Nasal cavity respiratory epithelium epithelial cell of viscerocranial mucosa (primary cell): Measurements from ENCODE around the gene PCDHGA10. TPM values are rescaled to one million over a fixed set of nuclear protein-coding genes. Genes with fewer than 3 reads are reported as not detected.

ENCODE experiments used
- total RNA-seq: library from RNA; depleted of rRNA; stranded (reverse); fragments of >200 nt; gene quantifications from 2 replicates; pipeline ENCODE4 v1.2.3, GENCODE V29; 2014

Gene PCDHGA10
- total RNA-seq, 1 donor from 2014 or later: 7.5 TPM

Other genes with a start within 250 kb of the PCDHGA10 start
- gene PCDHB7, start 240.3 kb upstream of the PCDHGA10 start, total RNA-seq: 0.07 TPM in 1 of 2 replicates, not detected in the other
- 0.57 TPM in 1 of 2 replicates, not detected in the other for gene PCDHB8, start 235.2 kb upstream of the PCDHGA10 start, total RNA-seq
- 0.07 TPM in 1 of 2 replicates, not detected in the other for gene PCDHB16, start 230.6 kb upstream of the PCDHGA10 start, total RNA-seq
- under 0.01 and 0.14 TPM in 2 replicates for gene PCDHB9, start 225.8 kb upstream of the PCDHGA10 start, total RNA-seq
- gene PCDHB10, start 220.6 kb upstream of the PCDHGA10 start, total RNA-seq: under 0.01 and 0.57 TPM in 2 replicates
- 0.34 and 0.85 TPM in 2 replicates for gene PCDHB11, start 213.4 kb upstream of the PCDHGA10 start, total RNA-seq
- under 0.01 and 0.28 TPM in 2 replicates for gene PCDHB12, start 204.3 kb upstream of the PCDHGA10 start, total RNA-seq
- gene PCDHB13, start 199.1 kb upstream of the PCDHGA10 start, total RNA-seq: under 0.01 and 0.64 TPM in 2 replicates
- 0.34 and 1.7 TPM in 2 replicates for gene PCDHB14, start 189.6 kb upstream of the PCDHGA10 start, total RNA-seq
- gene PCDHB15, start 167.6 kb upstream of the PCDHGA10 start, total RNA-seq: 0.34 and 0.50 TPM in 2 replicates
- gene SLC25A2, start 108.9 kb upstream of the PCDHGA10 start, total RNA-seq: 0.14 TPM in 1 of 2 replicates, not detected in the other
- 84.6 and 94.3 TPM in 2 replicates for gene TAF7, start 92.2 kb upstream of the PCDHGA10 start, total RNA-seq
- gene PCDHGA1, start 82.5 kb upstream of the PCDHGA10 start, total RNA-seq: under 0.01 and 0.43 TPM in 2 replicates
- gene PCDHGA2, start 74.2 kb upstream of the PCDHGA10 start, total RNA-seq: 0.34 and 1.00 TPM in 2 replicates
- under 0.01 and 0.36 TPM in 2 replicates for gene PCDHGA3, start 69.2 kb upstream of the PCDHGA10 start, total RNA-seq
- gene PCDHGB1, start 62.9 kb upstream of the PCDHGA10 start, total RNA-seq: 0.34 and 1.6 TPM in 2 replicates
- gene PCDHGA4, start 58.0 kb upstream of the PCDHGA10 start, total RNA-seq: under 0.01 and 1.8 TPM in 2 replicates
- gene PCDHGB2, start 53.0 kb upstream of the PCDHGA10 start, total RNA-seq: under 0.01 and 1.7 TPM in 2 replicates
- gene PCDHGA5, start 48.8 kb upstream of the PCDHGA10 start, total RNA-seq: under 0.01 and 0.64 TPM in 2 replicates
- gene PCDHGB3, start 42.7 kb upstream of the PCDHGA10 start, total RNA-seq: 0.34 and 2.1 TPM in 2 replicates
- gene PCDHGA6, start 39.1 kb upstream of the PCDHGA10 start, total RNA-seq: under 0.01 and 1.1 TPM in 2 replicates
- gene PCDHGA7, start 30.2 kb upstream of the PCDHGA10 start, total RNA-seq: under 0.01 and 1.8 TPM in 2 replicates
- gene PCDHGB4, start 25.3 kb upstream of the PCDHGA10 start, total RNA-seq: 3.1 and 8.0 TPM in 2 replicates
- 0.34 and 1.3 TPM in 2 replicates for gene PCDHGA8, start 20.4 kb upstream of the PCDHGA10 start, total RNA-seq
- gene PCDHGB5, start 15.0 kb upstream of the PCDHGA10 start, total RNA-seq: 4.8 and 14.0 TPM in 2 replicates
- 0.34 and 3.8 TPM in 2 replicates for gene PCDHGA9, start 10.2 kb upstream of the PCDHGA10 start, total RNA-seq
- 0.68 and 4.0 TPM in 2 replicates for gene PCDHGB6, start 5.0 kb upstream of the PCDHGA10 start, total RNA-seq
- gene PCDHGB7, start 4.7 kb downstream of the PCDHGA10 start, total RNA-seq: 1.4 and 9.3 TPM in 2 replicates
- 2.1 and 5.3 TPM in 2 replicates for gene PCDHGA11, start 8.1 kb downstream of the PCDHGA10 start, total RNA-seq
- 0.68 and 2.2 TPM in 2 replicates for gene PCDHGA12, start 17.5 kb downstream of the PCDHGA10 start, total RNA-seq
- gene PCDHGC3, start 63.0 kb downstream of the PCDHGA10 start, total RNA-seq: 17.1 and 38.5 TPM in 2 replicates
- gene PCDHGC4, start 72.0 kb downstream of the PCDHGA10 start, total RNA-seq: 0.34 and 1.2 TPM in 2 replicates
- 0.34 and 1.1 TPM in 2 replicates for gene PCDHGC5, start 76.1 kb downstream of the PCDHGA10 start, total RNA-seq
- gene DIAPH1, start 206.0 kb downstream of the PCDHGA10 start, total RNA-seq: 58.1 and 114 TPM in 2 replicates
- gene HDAC3, start 223.9 kb downstream of the PCDHGA10 start, total RNA-seq: 48.0 and 64.6 TPM in 2 replicates
- 12.7 and 16.1 TPM in 2 replicates for gene RELL2, start 224.0 kb downstream of the PCDHGA10 start, total RNA-seq
- gene FCHSD1, start 238.4 kb downstream of the PCDHGA10 start, total RNA-seq: 11.3 and 14.8 TPM in 2 replicates